Hair follicular keratinocyte (primary cell): ENCODE data around the gene IZUMO2. TPM values are rescaled to one million over a fixed set of nuclear protein-coding genes. Genes with fewer than 3 reads are reported as not detected.

Experiments
- total RNA-seq: library from RNA; depleted of rRNA; stranded (reverse); fragments of >200 nt; gene quantifications from 2 replicates; pipeline ENCODE4 v1.2.3, GENCODE V29; 2015

The IZUMO2 gene
- not detected in 2 replicates for total RNA-seq

GRCh38 chr19:50162988-50163387, at the start of gene IZUMO2:
Gene IZUMO2, minus strand, starts transcription at chr19:50163281. Its CDS starts 87 bp downstream, at chr19:50163194.

DNA sequence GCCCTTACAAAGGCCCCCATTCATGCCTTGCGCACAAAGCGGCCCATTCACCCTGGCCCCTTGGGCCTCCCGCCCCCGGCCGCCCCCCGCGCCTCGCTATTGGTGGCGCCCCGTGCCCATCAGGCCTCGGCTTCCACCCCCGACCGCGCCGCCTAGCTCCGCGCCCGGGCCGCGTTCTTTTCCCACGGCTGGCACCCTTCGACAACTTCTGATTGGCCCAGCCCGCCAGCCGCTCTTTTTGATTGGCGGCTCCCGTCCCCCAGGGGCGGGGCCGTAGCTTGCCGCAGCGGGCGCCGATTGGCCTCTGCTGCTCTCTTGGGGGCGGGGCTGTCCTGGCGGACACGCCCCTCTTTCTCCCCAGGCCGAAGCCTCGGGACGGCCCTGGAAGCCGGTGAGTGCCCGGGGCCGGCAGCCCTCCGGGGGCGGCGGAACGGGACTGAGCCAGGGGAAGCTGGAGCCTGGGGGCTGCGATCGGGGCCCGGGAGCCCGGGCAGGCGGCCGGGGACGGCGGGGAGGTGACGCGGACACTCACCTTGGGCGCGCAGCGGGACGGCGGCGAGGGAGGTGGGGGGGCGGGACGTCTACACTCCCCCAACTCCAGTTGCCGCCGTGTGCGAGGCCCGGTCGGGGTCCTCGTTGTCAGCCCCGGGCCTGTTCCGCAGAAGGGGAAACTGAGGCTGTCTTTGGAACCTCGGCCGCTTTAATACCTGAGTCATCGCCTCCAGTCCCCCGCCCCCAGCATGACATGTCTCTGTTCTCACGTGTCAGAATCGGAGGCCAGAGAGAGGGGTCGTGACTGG, 40.4 kb upstream of the IZUMO2 start, which contains the start of gene MYH14:
TSS of gene MYH14 (plus strand) at position 342 of the 800 bp plus-strand sequence. CDS start 6,744 bp downstream, outside the sequence.

Other genes with a start within 250 kb of the IZUMO2 start
- gene ATF5, start 234.1 kb downstream of the IZUMO2 start, total RNA-seq, result 8.7 and 9.9 TPM in 2 replicates
- 37.4 and 57.8 TPM in 2 replicates for gene NUP62, start 233.8 kb downstream of the IZUMO2 start, total RNA-seq
- gene SIGLEC11, start 202.1 kb downstream of the IZUMO2 start, total RNA-seq, result not detected in 2 replicates
- 22.0 and 29.4 TPM in 2 replicates for gene VRK3, start 137.9 kb downstream of the IZUMO2 start, total RNA-seq
- gene ZNF473, start 137.3 kb downstream of the IZUMO2 start, total RNA-seq, result 5.6 and 7.2 TPM in 2 replicates
- gene MYH14, start 40.3 kb upstream of the IZUMO2 start, total RNA-seq, result 0.08 and 0.23 TPM in 2 replicates
- gene KCNC3, start 166.1 kb upstream of the IZUMO2 start, total RNA-seq, result not detected in 2 replicates
- gene NAPSA, start 202.4 kb upstream of the IZUMO2 start, total RNA-seq, result 0.15 and 0.23 TPM in 2 replicates
- 57.8 and 77.5 TPM in 2 replicates for gene NR1H2, start 213.2 kb upstream of the IZUMO2 start, total RNA-seq
- 40.3 and 64.4 TPM in 2 replicates for gene POLD1, start 221.1 kb upstream of the IZUMO2 start, total RNA-seq